H54 (cell line): ENCODE data around the gene CAPN7.

Source experiments
- DNase-seq: peaks from one replicate; pipeline ENCODE4 v3.0.0; 2011; ENCODE audit warnings: low spot score, mixed read lengths; ENCODE audit not compliant: insufficient read length
- FAIRE-seq: peaks from 3 replicates; lab custom pipeline; 2011; peaks lifted over from hg19 to GRCh38; lab: Jason Lieb, UNC
- POLR2A ChIP-seq: IDR thresholded peaks from 2 replicates; pipeline ENCODE4 v1.6.1; 2011; ENCODE audit warnings: low read depth, mild to moderate bottlenecking, low read length

CAPN7 gene

GRCh38 chr3:15283702-15284101, 77.7 kb downstream of the CAPN7 start:
- TF ChIP-seq POLR2A, result no peak
- DNase-seq (no peak), FAIRE-seq (no peak)

- DNase-seq (no peak), FAIRE-seq (no peak)
- TF ChIP-seq POLR2A, result no peak
Measured at GRCh38 chr3:15284121-15284889, 78.3 kb downstream of the CAPN7 start.

GRCh38 chr3:15286022-15286421, 80.0 kb downstream of the CAPN7 start:
- no peak for FAIRE-seq
- no peak for DNase-seq
- no peak for TF ChIP-seq POLR2A

DNA sequence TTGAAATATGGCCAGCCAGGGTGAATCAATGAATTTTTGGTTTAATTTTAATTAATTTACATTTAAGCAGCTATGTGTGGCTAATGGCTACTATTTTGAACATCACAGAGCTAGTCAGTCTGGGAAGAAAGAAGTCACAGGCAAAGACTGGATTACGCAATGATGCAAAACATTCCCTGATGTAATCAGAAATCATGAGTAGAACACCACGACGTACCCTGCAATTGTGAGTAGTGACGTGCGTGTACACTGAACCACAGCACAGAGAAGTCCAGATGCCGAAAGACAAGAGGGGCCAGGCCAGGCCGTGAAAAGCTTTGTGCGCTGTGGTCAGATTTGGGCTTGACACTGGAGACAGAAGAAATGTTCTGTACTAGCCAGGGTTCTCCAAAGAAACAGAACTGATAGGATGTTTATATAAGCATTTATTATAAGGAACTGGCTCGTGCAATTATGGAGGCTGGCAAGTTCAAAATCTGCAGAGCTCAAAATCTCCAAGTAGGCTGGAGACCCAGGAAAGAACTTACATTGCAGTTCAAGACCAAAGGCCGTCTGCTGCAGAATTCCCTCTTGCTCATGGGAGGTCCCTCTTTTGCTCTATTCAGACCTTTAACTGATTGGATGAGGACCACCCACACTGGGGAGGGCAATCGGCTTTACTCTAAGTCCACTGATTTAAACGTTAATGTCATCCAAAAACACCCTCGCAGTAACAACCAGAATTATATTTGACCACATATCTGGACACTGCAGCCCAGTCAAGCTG, 81.7 kb downstream of the CAPN7 start:
- no peak for TF ChIP-seq POLR2A
- FAIRE-seq (no peak), DNase-seq (no peak)

GRCh38 chr3:15288331-15289035, 82.4 kb downstream of the CAPN7 start:
- no peak for TF ChIP-seq POLR2A
- FAIRE-seq (no peak), DNase-seq (no peak)

- FAIRE-seq (no peak), DNase-seq (no peak)
- no peak for TF ChIP-seq POLR2A
Measured at GRCh38 chr3:15289661-15290060, 83.6 kb downstream of the CAPN7 start.

- no peak for TF ChIP-seq POLR2A
- FAIRE-seq (no peak), DNase-seq (no peak)
Measured at GRCh38 chr3:15290736-15291135, 84.7 kb downstream of the CAPN7 start.

DNA sequence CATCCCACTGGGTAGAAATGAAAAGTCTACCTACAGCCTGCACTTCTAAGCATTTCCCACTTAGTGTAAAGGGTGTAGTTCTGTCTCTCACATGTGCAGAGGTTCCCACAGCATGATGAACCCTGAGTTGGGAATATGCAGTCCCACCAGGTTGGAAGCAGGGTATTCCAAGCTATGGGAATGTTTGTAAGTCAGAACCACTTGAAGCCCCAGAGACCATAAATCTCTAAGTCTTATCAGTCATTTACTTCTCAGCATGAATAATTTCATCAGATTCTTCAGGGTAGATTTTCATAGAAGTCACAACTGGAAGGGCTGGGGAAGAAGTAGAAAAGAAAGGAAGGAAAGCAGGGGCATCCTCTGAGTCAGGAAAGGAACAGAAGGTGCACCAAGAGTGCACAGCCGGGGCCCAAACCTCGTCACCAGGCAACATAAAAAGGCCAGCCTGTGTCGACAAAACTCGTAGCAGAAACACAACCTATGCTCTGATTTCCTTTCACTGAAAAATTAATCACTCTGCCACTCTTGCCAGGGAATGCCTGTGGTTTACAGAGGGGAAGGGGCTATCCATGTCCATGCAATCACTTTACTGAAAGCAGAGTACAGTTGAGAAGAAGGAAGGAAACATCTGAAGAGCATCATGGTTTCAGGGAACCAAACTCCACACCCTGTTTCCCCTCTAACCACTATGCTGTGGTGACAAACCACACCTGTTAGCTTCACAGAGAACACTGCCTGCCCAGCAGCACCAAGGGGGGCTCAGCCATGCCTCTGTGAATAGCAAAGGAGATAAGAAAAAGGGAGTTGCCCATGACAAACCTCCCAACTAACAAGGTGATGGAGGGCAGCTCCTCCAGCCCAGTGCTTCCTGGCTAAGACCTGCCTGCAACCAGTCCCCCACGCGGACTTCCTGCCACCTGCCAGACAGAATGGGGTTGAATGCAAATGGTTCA, 85.8 kb downstream of the CAPN7 start:
- no peak for TF ChIP-seq POLR2A
- FAIRE-seq (no peak), DNase-seq (no peak)

DNA sequence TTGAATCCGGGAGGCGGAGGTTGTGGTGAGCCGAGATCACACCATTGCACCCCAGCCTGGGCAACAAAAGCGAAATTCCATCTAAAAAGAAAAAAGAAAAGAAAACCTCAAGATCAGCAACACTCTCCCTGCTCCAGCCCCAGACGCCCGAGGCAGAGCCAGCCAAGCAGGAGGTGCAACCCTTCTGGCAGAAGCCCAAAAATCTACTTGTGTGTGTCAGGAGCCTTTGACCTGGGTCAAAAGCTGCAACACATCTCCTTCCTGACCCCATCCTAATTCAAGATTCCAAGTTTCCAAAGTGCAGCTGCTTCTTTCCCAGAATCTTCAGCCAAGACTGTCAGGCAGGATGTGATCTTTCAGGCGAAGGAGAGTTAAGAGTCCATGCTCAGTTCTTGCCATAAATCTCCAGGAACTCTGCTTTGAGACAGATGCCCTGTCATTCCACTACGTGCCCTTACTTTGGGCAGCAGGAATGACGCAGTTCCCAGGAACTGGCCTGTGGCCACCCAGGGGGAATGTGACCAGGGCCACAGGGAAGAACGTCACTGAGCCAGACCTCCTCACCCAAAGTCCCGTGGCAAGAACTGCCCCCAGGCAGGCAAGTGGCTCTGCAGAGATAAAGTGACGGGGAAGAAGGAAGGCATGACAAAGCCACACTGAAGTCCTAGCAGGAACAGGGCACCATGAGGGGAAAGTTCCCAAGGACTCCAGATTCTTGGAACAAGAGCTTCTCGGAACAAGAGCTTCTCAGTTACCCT, 86.9 kb downstream of the CAPN7 start:
- DNase-seq (no peak), FAIRE-seq (no peak)
- TF ChIP-seq POLR2A, result no peak

DNA sequence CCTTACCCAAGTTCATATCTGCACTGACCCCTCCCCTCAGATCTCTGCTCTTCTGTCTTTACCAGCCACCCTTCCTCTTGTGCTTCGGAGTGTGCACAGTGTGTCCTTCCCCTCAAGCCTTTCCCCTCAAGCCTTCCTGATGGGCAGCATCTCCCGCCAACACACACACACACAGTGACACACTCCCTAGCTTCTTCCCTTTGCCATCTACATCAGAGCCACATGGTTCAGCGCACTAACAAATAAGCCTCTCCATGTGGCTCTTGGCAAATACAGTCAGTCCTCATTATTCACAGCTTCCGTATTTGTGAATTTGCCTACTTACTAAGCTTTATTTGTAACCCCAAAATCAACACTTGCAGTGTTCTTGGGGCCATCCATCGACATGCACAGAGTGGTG, 88.9 kb downstream of the CAPN7 start:
- FAIRE-seq, result no peak
- no peak for DNase-seq
- TF ChIP-seq POLR2A, result no peak

DNA sequence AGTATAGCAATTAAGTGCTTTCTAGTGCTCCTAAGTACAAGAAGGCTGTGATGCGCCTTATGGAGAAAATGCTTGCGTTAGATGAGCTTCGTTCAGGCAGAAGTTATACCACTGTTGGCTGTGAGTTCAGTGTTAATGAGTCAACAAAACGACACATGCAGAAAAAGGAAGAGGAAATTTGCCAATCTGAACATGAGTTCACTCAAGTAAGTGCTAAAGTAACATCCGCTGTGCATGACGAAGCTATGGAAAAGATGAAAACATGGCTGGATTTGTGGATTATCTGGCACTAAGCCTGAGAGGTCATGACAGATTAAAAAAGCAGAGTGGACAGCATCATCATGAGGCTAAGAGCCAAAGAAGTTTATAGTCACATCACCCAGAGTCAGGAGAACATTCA, 89.5 kb downstream of the CAPN7 start:
- FAIRE-seq, result no peak
- TF ChIP-seq POLR2A, result no peak
- no peak for DNase-seq

- FAIRE-seq, result no peak
- no peak for DNase-seq
Measured at GRCh38 chr3:15297608-15298350, 91.7 kb downstream of the CAPN7 start.

More at GRCh38 chr3:15297608-15298350, 91.7 kb downstream of the CAPN7 start:
- no peak for TF ChIP-seq POLR2A
